HG02981 (cell line): ENCODE measurements around the gene HPSE2.
"Not testable (repeated sequence)": the region's sequence is repeated elsewhere in the genome, so short reads cannot be mapped to it uniquely, and the experiment has no call there.

ENCODE experiments used
- ATAC-seq: cut with Tn5 transposase; IDR thresholded peaks from one replicate; pipeline ENCODE4 v1.9.1; 2021; ENCODE audit warnings: mild to moderate bottlenecking, moderate library complexity; ENCODE audit not compliant: unreplicated experiment

HPSE2 gene

GRCh38 chr10:99010286-99010685 lies 225.4 kb downstream of the HPSE2 start:
- ATAC-seq, result no peak

GRCh38 chr10:99008054-99008453 lies 227.6 kb downstream of the HPSE2 start:
- no peak for ATAC-seq

GRCh38 chr10:99007457-99007856 lies 228.2 kb downstream of the HPSE2 start:
- no peak for ATAC-seq

GRCh38 chr10:99005254-99005653 lies 230.4 kb downstream of the HPSE2 start:
- no peak for ATAC-seq

- ATAC-seq, result no peak
Measured at GRCh38 chr10:99004738-99005137, 230.9 kb downstream of the HPSE2 start.

GRCh38 chr10:99002392-99002791 lies 233.3 kb downstream of the HPSE2 start:
- no peak for ATAC-seq

GRCh38 chr10:98997596-98997995 lies 238.1 kb downstream of the HPSE2 start:
- no peak for ATAC-seq

GRCh38 chr10:98994030-98994429 lies 241.6 kb downstream of the HPSE2 start:
- no peak for ATAC-seq

- not testable (repeated sequence) for ATAC-seq
Measured at GRCh38 chr10:98983751-98984150, 251.9 kb downstream of the HPSE2 start.

- ATAC-seq, result no peak
Measured at GRCh38 chr10:98980353-98980752, 255.3 kb downstream of the HPSE2 start.

- no peak for ATAC-seq
Measured at GRCh38 chr10:98971464-98971863, 264.2 kb downstream of the HPSE2 start.

GRCh38 chr10:98967601-98968000 lies 268.1 kb downstream of the HPSE2 start:
- no peak for ATAC-seq

- no peak for ATAC-seq
Measured at GRCh38 chr10:98963608-98964007, 272.0 kb downstream of the HPSE2 start.

GRCh38 chr10:98959379-98959778 lies 276.3 kb downstream of the HPSE2 start:
- no peak for ATAC-seq

GRCh38 chr10:98957801-98958200 lies 277.9 kb downstream of the HPSE2 start:
- ATAC-seq, result no peak

- ATAC-seq, result no peak
Measured at GRCh38 chr10:98956576-98957260, 278.9 kb downstream of the HPSE2 start.

- no peak for ATAC-seq
Measured at GRCh38 chr10:98953251-98953650, 282.4 kb downstream of the HPSE2 start.

GRCh38 chr10:98951269-98952000 lies 284.2 kb downstream of the HPSE2 start:
- no peak for ATAC-seq

- ATAC-seq, result no peak
Measured at GRCh38 chr10:98950106-98950505, 285.5 kb downstream of the HPSE2 start.

- no peak for ATAC-seq
Measured at GRCh38 chr10:98949306-98949705, 286.3 kb downstream of the HPSE2 start.

- no peak for ATAC-seq
Measured at GRCh38 chr10:98943681-98944080, 292.0 kb downstream of the HPSE2 start.

GRCh38 chr10:98929709-98930108 lies 305.9 kb downstream of the HPSE2 start:
- ATAC-seq, result no peak
